Measurements from ENCODE around the gene IRAK3.
"Not testable (repeated sequence)": the region's sequence is repeated elsewhere in the genome, so short reads cannot be mapped to it uniquely, and the experiment has no call there.

The IRAK3 gene

GRCh38 chr12:66217342-66217917, 28.4 kb downstream of the IRAK3 start:
- no peak for DNase-seq

- DNase-seq, result no peak
Observed at GRCh38 chr12:66228462-66228861, 39.4 kb downstream of the IRAK3 start.

GRCh38 chr12:66232263-66232662, 43.2 kb downstream of the IRAK3 start:
- no peak for DNase-seq

- peak; percentile 17 for DNase-seq
Observed at GRCh38 chr12:66234037-66234693, 45.2 kb downstream of the IRAK3 start.

- DNase-seq, result peak; percentile 32
Observed at GRCh38 chr12:66234773-66235625, 46.0 kb downstream of the IRAK3 start.

- DNase-seq, result no peak
Observed at GRCh38 chr12:66235626-66236281, 46.7 kb downstream of the IRAK3 start.

GRCh38 chr12:66236282-66236675, 47.3 kb downstream of the IRAK3 start:
- not testable (repeated sequence) for DNase-seq

- no peak for DNase-seq
Observed at GRCh38 chr12:66236969-66237368, 48.0 kb downstream of the IRAK3 start.

GRCh38 chr12:66237505-66238175, 48.6 kb downstream of the IRAK3 start:
- no peak for DNase-seq

- no peak for DNase-seq
Observed at GRCh38 chr12:66239295-66239694, 50.3 kb downstream of the IRAK3 start.

- DNase-seq, result no peak
Observed at GRCh38 chr12:66240096-66240820, 51.2 kb downstream of the IRAK3 start.

GRCh38 chr12:66241061-66242043, 52.3 kb downstream of the IRAK3 start:
- no peak for DNase-seq

- DNase-seq, result no peak
Observed at GRCh38 chr12:66242311-66242710, 53.3 kb downstream of the IRAK3 start.

- DNase-seq, result no peak
Observed at GRCh38 chr12:66243911-66244310, 54.9 kb downstream of the IRAK3 start.

GRCh38 chr12:66244446-66244845, 55.4 kb downstream of the IRAK3 start:
- no peak for DNase-seq

- DNase-seq, result no peak
Observed at GRCh38 chr12:66247741-66248140, 58.7 kb downstream of the IRAK3 start.

GRCh38 chr12:66251049-66251448, 62.0 kb downstream of the IRAK3 start:
- DNase-seq, result no peak

- DNase-seq, result no peak
Observed at GRCh38 chr12:66252771-66253170, 63.8 kb downstream of the IRAK3 start.

GRCh38 chr12:66255737-66256136, 66.7 kb downstream of the IRAK3 start:
- no peak for DNase-seq

- DNase-seq, result no peak
Observed at GRCh38 chr12:66258011-66258410, 69.0 kb downstream of the IRAK3 start.

GRCh38 chr12:66262737-66263136, 73.7 kb downstream of the IRAK3 start:
- no peak for DNase-seq

Measured in activated CD8-positive, alpha-beta memory T cell treated with anti-CD3 and anti-CD28 coated beads, Interleukin-2, amount 50 U/mL, for 4 hours (primary cell).